Cardiac muscle cell (in vitro differentiated cells and primary cell): ENCODE data around the gene CYP2U1. TPM values are rescaled to one million over a fixed set of nuclear protein-coding genes. Genes with fewer than 3 reads are reported as not detected.

Experiments used
- DNase-seq, 2 donors: peaks; one replicate each; pipeline versions ENCODE4 v3.0.0 to v3.0.0-alpha.2; 2010 to 2017; ENCODE audit warnings: low read depth in 1 of 2, low spot score in 1 of 2
- H3K27ac ChIP-seq: fragments of 200-600 bp; sonication (generic); 2 replicates; pipeline ENCODE4 v1.5.1; 2016
- H3K27me3 ChIP-seq: fragments of 200-600 bp; sonication (generic); 2 replicates; pipeline ENCODE4 v1.6.0; 2016; ENCODE audit warnings: control low read depth
- H3K36me3 ChIP-seq: fragments of 200-600 bp; sonication (generic); 2 replicates; pipeline ENCODE4 v1.5.1; 2016; ENCODE audit warnings: control low read depth
- H3K4me1 ChIP-seq: fragments of 200-600 bp; sonication (generic); 2 replicates; pipeline ENCODE4 v1.8.1; 2017; ENCODE audit warnings: low read depth, mild to moderate bottlenecking, mixed run types
- H3K4me3 ChIP-seq: fragments of 200-600 bp; sonication (generic); 2 replicates; pipeline ENCODE4 v1.5.1; 2016; ENCODE audit warnings: mild to moderate bottlenecking
- H3K9me3 ChIP-seq: fragments of 200-600 bp; sonication (generic); 2 replicates; pipeline ENCODE4 v1.5.1; 2017; ENCODE audit warnings: low read depth, mild to moderate bottlenecking, control low read depth
- CTCF ChIP-seq: IDR thresholded peaks from 2 replicates; pipeline ENCODE4 v1.5.1; 2012; ENCODE audit warnings: low read depth, mild to moderate bottlenecking, low read length
- polyA plus RNA-seq: library from polyadenylated mRNA; unstranded; fragments of >200 nt; fragmentation: Nextera tagmentation; extraction: Ambion mirVana; gene quantifications from 2 replicates; pipeline ENCODE4 v1.2.1, GENCODE V29; 2016
- total RNA-seq: library from RNA; depleted of rRNA; stranded (reverse); fragments of >200 nt; gene quantifications from 2 replicates; pipeline ENCODE4 v1.2.3, GENCODE V29; 2016

The CYP2U1 gene
- total and polyA plus RNA-seq, 2 experiments from 2014 or later = 2.7 to 4.7 TPM

GRCh38 chr4:107908377-107908776 is 23.0 kb upstream of the CYP2U1 start:
- Histone ChIP-seq H3K4me3 (no peak overlapping the region), H3K27ac (no peak overlapping the region), H3K36me3 (no peaks in the 10 kb centered on the region), H3K27me3 (no peaks in the 10 kb centered on the region), H3K9me3 (no peaks in the 10 kb centered on the region), H3K4me1 (no peaks in the 10 kb centered on the region)
- DNase-seq = no peak
- no peak for TF ChIP-seq CTCF

GRCh38 chr4:107913283-107913899 is 18.0 kb upstream of the CYP2U1 start:
- H3K27me3 ChIP-seq = no peaks in the 10 kb centered on the region
- H3K9me3 ChIP-seq = no peaks in the 10 kb centered on the region
- peak; percentile 76 to 88 for DNase-seq
- no peak overlapping the region for H3K4me3 ChIP-seq
- H3K36me3 ChIP-seq = no peaks in the 10 kb centered on the region
- TF ChIP-seq CTCF = peak; percentile 57
- no peaks in the 10 kb centered on the region for H3K4me1 ChIP-seq
- H3K27ac ChIP-seq = no peak overlapping the region

- no peaks in the 10 kb centered on the region for H3K27me3 ChIP-seq
- H3K4me3 ChIP-seq = no peak overlapping the region
- no peak for DNase-seq
- no peaks in the 10 kb centered on the region for H3K9me3 ChIP-seq
- H3K4me1 ChIP-seq = no peaks in the 10 kb centered on the region
- no peak for TF ChIP-seq CTCF
- no peaks in the 10 kb centered on the region for H3K36me3 ChIP-seq
- no peak overlapping the region for H3K27ac ChIP-seq
These were observed 16.1 kb upstream of the CYP2U1 start for GRCh38 chr4:107915220-107915619.

- no peak overlapping the region for H3K4me3 ChIP-seq
- H3K27ac ChIP-seq = no peak overlapping the region
- H3K9me3 ChIP-seq = no peaks in the 10 kb centered on the region
- no peak for TF ChIP-seq CTCF
- no peaks in the 10 kb centered on the region for H3K36me3 ChIP-seq
- no peaks in the 10 kb centered on the region for H3K4me1 ChIP-seq
- DNase-seq = no peak
- no peaks in the 10 kb centered on the region for H3K27me3 ChIP-seq
These were observed 14.7 kb upstream of the CYP2U1 start for GRCh38 chr4:107916623-107917022.

- TF ChIP-seq CTCF = no peak
- no peak overlapping the region for H3K27ac ChIP-seq
- H3K4me1 ChIP-seq = no peaks in the 10 kb centered on the region
- no peak overlapping the region for H3K4me3 ChIP-seq
- H3K27me3 ChIP-seq = no peaks in the 10 kb centered on the region
- no peaks in the 10 kb centered on the region for H3K9me3 ChIP-seq
- H3K36me3 ChIP-seq = no peaks in the 10 kb centered on the region
- DNase-seq = no peak
These were observed 13.8 kb upstream of the CYP2U1 start for GRCh38 chr4:107917500-107917899.
